Stimulated activated CD4-positive, alpha-beta T cell treated with anti-CD3 and anti-CD28 coated beads, Interleukin-2, amount 100 ng/mL, for 24 hours (primary cell): ENCODE measurements around the gene CPD.
"Not testable (repeated sequence)": the region's sequence is repeated elsewhere in the genome, so short reads cannot be mapped to it uniquely, and the experiment has no call there.

Experiments used
- DNase-seq, 2 donors: peaks; one replicate each; pipeline ENCODE4 v3.0.0-alpha.2; 2020

CPD gene

GRCh38 chr17:30378825-30379302 lies at the start of gene CPD:
TSS of gene CPD (plus strand) at chr17:30378927. CDS start at chr17:30378981, 54 bp downstream.
- peak; percentile 98 for DNase-seq

GRCh38 chr17:30332057-30332542 lies 46.6 kb upstream of the CPD start:
- DNase-seq = peak; percentile 47 to 60

DNA sequence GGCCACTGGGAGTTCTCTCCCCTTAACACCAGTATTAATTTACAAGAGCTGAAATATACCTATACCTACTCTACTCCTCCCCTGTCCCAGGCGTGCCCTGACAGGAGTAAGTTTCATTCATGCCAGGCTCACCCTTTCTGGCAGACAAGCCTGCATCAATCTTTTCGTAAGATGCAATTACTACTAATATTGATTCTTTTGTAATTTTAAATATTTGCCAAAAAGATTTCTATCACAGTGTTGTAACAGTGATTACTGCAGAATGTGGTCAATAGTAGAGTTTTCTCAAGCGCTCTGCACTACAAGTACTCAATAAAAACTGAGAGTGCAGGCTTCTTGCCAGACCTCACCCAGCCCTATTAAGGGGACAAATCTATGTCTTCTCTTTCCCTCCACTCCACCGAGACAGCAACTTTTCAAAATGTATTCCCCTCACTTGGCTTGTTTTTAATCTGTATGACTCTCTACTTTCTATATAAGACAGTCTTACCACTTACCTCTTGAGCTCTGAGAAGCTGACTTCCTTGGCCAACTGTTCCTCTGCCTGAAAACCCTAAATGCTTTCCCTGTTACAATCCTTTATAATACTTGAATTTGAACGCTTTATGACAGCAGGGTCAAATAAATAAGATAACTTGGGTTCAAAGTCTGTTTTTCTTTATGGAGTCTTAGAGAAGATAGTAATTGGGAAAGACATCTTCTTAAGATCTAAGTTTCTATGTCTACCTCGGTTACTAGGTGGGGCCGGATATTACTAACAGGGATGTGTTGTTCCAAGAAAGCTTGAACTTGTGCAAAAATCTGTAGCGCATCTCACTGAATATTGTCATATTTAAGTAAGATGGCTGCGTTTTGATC lies 45.0 kb upstream of the CPD start, which contains the start of gene TMIGD1:
TSS of gene TMIGD1 (minus strand) at position 555 of the 858 bp plus-strand sequence. CDS start 1,924 bp downstream, outside the sequence.
- no peak for DNase-seq

DNA sequence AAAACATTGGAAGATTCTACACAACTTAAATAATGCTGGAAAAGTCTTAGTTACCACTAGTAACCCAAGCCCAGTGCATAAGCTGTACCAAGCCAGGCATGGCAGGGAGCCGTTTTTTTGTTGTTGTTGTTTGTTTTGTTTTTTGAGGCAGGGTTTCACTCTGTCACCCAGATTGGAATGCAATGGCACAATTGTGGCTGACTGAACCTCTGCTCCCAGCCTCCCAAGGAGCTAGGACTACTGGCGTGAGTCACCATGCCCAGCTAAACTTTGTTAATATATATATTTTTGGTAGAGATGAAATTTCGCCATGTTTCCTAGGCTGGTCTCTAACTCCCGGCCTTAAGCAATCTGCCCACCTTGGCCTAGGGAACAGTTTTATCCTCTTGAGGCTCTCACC lies 44.3 kb upstream of the CPD start:
- DNase-seq = no peak

- DNase-seq = peak; percentile 66 to 73
Observed at GRCh38 chr17:30336369-30337171, 42.2 kb upstream of the CPD start.

GRCh38 chr17:30337393-30337999 lies 41.2 kb upstream of the CPD start:
- DNase-seq = no peak

- DNase-seq = no peak
Observed at GRCh38 chr17:30339086-30339485, 39.6 kb upstream of the CPD start.

- no peak for DNase-seq
Observed at GRCh38 chr17:30340801-30341356, 37.8 kb upstream of the CPD start.

DNA sequence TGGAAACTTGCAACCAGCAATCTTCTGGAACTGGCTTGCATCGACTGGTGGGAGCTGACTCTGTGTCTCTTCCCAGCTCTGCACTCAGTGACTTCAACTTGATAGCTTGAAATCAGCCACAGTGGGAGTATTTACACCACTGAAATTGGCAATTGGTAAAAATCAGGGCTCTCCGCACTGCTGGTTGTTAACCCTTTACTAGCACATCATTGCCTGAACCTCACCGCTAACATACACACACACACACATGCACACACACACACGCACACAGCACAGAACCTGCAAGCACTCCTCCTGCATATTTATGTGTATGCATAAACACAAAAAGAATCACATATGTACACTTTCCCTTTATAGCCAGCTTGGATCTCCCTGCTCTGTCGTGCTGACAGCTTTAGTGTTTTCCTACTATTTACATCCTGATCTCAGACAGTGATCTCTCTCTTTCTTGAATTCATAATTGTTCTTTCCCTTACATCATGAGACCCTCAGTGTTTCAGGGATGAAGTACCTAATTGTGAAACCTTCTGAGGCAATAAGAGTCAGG lies 37.0 kb upstream of the CPD start:
- DNase-seq = no peak

DNA sequence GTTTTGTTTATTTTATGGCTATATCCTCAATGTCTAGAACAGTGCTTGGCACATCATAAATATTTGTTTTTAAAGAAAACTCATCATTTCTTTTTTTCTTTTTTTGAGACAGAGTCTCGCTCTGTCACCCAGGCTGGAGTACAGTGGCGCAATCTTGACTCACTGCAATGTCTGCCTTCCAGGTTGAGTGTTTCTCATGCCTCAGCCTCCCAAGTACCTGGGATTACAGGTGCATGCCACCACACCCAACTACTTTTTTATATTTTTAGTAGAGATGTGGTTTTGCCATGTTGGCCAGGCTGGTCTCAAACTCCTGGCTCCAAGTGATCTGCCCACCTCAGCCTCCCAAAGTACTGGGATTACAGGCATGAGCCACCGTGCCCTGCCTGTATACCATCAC lies 35.5 kb upstream of the CPD start:
- DNase-seq = not testable (repeated sequence)

DNA sequence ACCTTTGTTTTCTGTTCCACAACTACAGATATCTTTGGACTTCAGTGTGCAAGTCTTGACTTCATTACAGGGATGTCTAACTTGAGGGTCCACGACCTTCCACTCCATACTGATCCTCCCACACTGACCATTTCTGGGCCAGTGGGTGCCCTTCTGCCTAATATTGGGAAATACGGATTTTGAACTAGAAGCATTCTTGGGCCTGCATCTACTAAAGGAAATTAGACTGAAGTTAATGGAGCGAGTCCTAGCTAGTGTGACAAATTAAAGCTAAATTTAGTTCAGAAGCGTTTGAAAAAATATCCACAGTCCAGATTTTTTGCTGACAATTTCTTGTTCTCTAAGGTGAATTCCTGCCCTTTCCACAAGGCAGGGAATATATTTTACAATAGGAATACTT lies 34.9 kb upstream of the CPD start:
- no peak for DNase-seq

- DNase-seq = no peak
Observed at GRCh38 chr17:30344283-30345088, 34.2 kb upstream of the CPD start.

GRCh38 chr17:30345089-30345433 lies 33.7 kb upstream of the CPD start:
- DNase-seq = no peak

DNA sequence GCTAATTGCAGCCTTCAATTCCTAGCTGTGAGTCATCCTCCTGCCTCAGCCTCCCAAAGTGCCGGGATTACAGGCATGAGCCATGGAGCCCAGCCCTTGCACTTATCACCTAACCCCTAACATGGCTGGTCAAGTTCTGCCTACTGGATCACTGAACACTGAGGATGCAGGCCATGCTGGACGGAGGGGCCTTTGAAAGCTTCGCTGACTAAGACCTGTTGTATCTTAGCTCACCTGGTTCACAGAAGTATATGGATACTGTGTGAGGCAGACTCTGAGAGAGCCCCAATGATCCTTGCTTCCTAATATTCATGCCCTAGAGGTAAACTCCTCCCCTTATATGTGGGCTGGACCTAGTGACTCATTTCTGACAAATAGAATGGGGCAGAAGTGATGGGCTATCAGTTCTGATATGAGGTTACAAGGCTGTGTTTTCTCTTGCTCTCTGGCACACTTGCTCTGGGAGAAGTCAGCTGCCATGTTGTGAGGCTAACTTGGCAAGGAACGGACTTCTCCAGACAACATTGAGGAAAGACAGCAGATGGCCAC lies 33.1 kb upstream of the CPD start:
- DNase-seq = peak in 1 of 2 donors; percentile 15

DNA sequence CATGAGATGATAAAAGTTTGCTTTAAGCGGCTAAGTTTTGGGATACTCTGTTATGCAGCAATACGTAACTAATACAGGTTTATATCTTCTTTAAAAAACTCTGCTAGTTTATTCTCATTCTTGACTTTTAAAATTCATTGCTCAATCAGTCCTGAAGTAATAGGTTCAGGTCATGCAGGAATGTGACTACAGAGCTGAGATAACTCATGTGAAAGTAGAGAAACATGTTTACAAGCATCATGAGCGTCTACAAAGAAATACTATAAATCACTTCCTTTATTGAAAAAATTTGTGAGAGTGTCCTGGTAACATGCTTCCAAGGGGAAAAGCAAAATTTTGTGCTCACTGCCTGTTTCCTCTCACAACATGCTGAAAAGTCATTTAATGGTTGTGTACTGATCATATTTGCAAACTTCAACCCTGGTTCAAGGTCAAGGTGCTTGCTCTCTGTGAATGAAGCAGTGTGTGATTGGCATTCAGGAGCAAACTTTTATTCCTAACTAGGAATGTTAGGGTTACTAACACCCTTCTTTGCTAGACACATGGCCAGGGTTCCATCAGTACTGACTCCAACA lies 32.4 kb upstream of the CPD start:
- DNase-seq = no peak

- no peak for DNase-seq
Observed at GRCh38 chr17:30347488-30347887, 31.2 kb upstream of the CPD start.

DNA sequence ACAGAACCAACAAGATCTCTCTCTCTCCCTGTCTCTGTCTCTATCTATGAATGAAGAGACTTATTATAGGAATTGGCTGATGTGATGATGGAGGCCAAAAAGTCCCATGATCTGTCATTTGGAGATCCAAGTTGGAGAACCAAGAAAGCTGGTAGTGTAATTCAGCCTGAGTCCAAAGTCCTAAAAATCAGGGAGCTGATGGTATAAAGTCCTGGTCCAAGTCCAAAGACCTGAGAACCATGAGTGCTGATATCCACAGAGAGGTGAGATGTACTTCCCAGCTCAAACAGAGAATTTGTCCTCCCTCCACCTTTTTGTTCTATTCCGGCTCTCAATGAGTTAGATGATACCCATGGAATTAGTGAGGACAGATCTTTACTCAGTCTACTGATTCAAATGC lies 29.5 kb upstream of the CPD start:
- DNase-seq = no peak

DNA sequence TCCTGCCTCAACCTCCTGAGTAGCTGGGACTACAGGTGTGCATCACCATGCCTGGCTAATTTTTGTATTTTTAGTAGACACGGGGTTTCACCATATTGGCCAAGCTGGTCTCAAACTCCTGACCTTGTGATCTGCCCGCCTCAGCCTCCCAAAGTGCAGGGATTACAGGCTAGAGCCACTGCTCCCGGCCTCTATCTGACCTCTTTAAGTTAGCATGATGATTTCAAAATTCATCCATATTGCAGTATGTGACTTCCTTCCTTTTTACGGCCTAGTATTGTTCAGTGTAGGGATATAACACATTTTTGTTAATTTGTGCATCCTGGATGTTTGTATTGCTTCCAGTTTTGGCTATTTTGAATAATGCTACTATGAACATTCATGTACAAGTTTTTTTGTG lies 27.5 kb upstream of the CPD start:
- DNase-seq = not testable (repeated sequence)

- no peak for DNase-seq
Observed at GRCh38 chr17:30351735-30352134, 27.0 kb upstream of the CPD start.

DNA sequence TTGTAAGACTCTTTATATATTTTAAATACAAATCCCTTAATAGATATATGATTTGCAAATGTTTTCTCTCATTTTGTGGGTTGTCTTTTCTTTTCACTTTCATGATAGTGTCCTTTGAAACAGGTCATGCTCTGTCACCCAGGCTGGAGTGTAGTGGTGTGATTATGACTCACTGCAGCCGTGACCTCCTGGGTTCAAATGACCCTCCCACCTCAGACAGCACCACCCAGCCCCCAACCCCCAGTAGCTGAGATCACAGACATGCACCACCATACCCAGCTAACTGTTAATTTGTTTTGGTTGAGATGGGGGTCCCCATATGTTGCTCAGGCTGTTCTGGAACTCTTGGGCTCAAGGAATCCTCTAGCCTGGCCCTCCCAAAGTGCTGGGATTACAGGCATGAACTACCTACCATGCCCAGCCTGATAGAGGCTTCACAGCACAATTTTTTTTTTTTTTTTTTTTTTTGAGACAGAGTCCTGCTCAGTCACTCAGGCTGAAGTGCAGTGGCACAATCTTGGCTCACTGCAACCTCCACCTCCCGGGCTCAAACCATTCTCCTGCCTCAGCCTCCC lies 26.4 kb upstream of the CPD start:
- DNase-seq = no peak

DNA sequence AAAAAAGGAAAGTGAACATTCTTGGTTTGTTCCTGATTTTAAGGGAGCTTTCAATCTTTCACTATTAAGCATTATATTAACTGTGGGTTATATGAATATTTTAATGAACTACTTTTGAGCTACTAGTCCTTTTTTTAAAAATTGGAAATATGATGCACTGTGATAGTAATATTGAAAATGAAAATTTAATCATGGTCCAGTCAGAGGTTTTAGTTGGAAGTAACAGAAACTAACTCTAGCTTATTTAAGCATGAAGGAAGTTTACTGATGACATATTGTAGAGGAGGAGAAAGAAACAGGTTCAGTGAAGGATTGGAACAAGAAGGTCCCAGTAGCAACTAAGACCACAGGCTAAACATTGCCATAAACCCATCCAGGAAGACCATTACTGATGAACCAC lies 24.0 kb upstream of the CPD start:
- no peak for DNase-seq
